HG02571 (cell line): ENCODE results near the gene C19orf25.
"Not testable (repeated sequence)": the region's sequence is repeated elsewhere in the genome, so short reads cannot be mapped to it uniquely, and the experiment has no call there.

Source experiments
- ATAC-seq: cut with Tn5 transposase; IDR thresholded peaks from one replicate; pipeline ENCODE4 v1.9.1; 2021; ENCODE audit warnings: mild to moderate bottlenecking, moderate library complexity; ENCODE audit not compliant: unreplicated experiment

Gene C19orf25

DNA sequence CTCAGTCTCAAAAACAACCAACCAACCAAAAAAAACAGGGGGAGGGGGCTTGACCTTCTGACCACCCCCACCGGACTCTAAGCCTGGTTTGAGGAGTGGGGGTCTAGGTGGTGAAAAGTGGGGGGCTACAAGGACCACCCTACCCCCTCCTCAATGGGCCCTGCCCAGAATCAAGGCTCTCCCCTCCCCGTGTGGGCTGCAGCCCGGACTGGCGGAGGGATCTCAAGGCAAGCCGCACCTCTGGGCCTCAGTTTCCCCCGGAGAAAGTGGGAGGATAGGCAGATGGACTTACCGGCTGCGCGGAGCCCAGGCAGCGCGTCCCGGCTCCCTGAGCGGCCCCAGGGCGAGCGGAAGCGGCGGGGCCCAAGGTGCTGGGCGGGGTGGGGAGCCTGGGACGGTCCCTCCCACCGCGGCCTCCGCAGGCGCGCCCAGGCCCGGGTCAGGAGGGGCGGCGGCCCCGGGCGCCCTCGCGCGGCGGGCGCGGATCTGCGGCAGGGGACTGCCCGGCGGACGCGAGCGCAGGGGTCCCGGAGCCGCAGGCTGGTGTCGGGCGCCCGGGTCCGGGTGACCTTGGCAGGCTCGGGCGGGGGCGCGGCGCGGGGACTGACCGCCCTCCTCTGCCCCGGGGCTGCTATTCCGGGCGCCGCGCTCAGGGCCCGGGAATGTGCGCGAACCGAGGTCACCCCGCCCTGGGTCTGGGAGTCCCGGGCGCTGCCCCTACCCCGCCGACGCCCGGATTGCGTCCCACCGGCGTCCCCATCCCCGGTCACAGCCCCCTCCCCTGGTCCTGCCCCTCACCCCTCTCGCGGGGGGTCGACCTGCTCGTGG is 33.9 kb upstream of the C19orf25 start, which contains the start of gene ADAMTSL5:
Gene ADAMTSL5, minus strand, starts transcription at position 349 of the 828 bp plus-strand sequence. CDS start 2,076 bp downstream, outside the sequence.
- no peak for ATAC-seq

- ATAC-seq = no peak
Measured at GRCh38 chr19:1511318-1512317, 32.6 kb upstream of the C19orf25 start.

- ATAC-seq = no peak
Measured at GRCh38 chr19:1510807-1511206, 31.8 kb upstream of the C19orf25 start.

DNA sequence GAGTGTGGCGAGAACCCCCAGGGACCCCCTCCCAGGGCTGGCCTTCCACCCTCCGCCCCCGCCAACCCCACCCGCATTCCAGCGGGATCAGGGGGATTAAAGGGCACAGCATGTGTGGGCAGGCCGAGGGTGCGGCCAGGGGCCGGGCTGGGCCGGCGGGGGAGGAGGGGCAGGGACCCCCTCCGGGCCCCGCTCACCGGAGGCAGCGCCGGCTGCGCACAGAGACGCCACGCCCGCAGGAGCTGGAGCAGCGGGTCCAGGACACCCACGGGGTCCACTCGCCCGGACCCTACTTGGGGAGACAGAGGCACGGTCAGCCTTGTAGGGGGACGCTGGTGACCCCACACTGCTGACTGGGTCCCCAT is 31.4 kb upstream of the C19orf25 start:
- ATAC-seq = no peak

DNA sequence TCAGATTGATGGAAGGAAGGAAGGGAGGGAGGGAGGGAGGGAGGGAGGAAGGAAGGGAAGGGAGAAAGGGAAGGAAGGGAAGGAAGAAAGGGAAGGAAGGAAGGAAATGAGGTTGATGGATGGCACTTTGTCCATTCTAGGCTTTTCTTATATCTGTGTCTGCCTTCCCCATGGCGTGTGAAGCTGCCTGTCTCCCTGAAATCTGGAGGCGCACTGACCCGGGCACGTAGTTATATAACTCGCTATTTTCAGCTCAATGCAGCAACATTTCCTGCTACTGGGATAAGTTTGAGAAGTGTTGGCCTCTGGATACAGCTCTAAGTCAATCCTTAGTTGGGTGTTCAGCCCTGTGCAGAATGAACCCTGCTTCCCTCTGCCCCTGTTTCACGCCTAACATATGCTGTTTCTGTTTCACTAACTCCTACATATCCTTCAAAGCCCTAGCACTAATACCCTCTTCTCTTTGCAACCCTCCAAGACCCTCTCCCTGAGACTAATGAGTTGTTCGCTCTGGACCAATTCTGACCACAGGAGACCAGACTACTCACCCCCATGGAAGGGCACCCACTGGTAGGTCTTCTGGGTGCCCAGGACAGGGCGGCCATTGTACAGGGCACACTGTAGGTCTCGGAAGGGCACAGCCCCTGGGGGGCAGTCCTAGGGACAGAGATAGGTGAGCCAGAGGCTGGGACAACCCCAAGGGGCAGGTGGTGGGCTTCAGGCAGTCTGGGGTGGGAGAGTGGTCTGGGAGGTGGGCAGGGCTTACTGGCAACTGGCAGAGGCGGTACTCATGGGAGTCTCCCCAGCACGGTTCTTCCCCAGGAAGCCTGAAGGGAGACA is 30.8 kb upstream of the C19orf25 start:
- no peak for ATAC-seq

DNA sequence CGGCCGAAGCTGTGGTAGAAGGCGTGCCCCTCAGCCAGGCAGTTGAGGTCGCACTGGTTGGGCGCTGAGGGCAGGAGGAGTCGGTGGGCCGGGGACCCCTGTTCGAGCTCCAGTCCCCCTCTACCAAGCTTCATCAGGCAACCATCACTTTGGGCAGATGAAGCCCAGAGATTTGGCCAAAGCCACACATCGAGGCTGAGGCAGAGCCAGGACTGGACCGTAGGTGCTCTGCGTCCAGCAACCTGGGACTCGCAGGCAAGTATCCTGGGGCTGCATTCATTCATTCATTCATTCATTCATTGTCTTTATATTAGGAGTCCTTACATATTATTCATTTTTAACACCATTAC is 29.5 kb upstream of the C19orf25 start:
- ATAC-seq = no peak

- ATAC-seq = no peak
Measured at GRCh38 chr19:1507763-1508506, 28.9 kb upstream of the C19orf25 start.

- no peak for ATAC-seq
Measured at GRCh38 chr19:1507192-1507660, 28.2 kb upstream of the C19orf25 start.

GRCh38 chr19:1505991-1506881 is 27.2 kb upstream of the C19orf25 start:
- no peak for ATAC-seq

GRCh38 chr19:1505012-1505411 is 26.0 kb upstream of the C19orf25 start:
- ATAC-seq = no peak

DNA sequence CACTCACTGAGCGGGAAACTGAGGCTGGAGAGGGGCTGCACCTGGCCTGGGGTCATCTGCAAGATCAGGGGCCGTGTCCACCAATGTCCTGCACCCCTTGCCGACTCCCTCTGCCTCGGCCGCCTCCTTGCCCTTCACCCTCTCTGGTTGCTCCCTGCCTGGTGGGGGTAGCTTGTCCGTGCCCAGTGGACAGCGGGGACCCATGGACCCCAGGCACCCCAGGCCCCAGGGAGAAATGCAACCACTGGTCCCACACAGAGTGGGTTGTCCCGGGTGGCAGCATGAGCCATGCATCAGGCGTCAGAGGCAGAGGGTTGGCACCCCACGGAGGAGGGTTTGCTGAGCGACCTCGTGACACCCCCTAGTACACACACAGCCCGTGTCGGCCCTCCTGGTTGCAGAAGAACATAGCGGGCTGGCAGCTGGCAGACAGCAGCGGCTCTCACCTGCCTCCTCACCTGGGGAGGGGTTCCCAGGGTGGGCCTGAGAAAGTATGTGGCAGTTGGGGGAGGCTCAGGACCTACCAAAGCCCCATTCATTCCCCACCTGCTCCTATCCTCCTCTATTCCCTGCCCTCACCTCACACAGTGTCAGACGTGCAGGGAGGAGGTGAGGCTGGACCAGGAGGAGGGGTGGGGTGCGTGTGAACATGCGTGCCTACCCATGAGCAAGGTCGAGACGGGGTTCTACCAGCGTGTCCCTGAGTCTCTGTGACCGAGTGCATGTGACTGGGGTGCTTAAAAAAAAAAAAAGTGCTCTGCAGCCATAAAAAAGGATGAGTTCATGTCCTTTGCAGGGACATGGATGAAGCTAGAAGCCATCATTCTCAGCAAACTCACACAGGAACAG is 25.1 kb upstream of the C19orf25 start:
- no peak for ATAC-seq

- no peak for ATAC-seq
Measured at GRCh38 chr19:1503089-1503924, 24.3 kb upstream of the C19orf25 start.

DNA sequence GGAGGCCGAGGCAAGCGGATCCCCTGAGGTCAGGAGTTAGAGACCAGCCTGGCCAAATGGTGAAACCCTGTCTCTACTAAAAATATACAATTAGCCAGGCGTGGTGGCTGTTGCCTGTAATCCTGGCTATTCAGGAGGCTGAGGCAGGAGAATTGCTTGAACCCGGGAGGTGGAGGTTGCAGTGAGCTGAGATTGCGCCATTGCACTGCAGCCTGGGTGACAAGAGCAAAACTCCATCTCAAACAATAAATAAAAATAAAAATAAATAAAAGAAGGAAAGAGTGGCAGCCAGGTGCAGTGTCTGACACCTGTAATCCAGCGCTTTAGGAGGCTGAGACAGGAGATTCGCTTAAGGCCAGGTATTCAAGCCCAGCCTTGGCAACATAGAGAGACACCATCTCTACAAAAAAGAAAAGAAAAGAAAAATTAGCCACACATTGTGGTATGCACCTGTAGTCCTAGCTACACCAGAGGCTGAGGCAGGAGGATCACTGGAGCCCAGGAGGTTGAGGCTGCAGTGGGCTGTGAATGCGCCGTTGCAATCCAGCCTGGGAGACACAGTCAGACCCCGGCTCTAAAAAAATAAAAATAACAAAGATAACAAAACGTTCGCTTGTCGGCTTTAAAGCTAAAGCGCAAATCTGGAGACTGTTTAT is 23.5 kb upstream of the C19orf25 start:
- no peak for ATAC-seq

DNA sequence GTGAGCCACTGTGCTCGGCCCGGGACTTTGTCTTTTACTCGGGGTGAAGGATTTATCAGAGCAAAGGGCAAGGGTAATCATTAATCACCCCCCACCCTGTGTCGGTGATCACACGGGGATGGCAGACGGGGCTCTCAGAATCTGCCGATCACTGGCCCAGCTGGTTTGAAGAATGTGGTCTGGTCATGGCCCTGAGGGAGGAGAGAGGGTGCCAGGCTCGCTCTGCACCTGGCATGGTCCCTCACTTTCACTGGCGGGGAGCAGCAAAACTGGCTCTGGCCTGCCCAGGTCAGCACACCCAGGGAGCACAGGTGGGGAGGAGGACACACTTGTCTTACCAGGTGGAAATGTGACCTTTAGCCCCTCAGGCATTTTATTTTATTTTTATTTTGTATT is 22.2 kb upstream of the C19orf25 start:
- no peak for ATAC-seq

- ATAC-seq = not testable (repeated sequence)
Measured at GRCh38 chr19:1499231-1499630, 20.2 kb upstream of the C19orf25 start.

DNA sequence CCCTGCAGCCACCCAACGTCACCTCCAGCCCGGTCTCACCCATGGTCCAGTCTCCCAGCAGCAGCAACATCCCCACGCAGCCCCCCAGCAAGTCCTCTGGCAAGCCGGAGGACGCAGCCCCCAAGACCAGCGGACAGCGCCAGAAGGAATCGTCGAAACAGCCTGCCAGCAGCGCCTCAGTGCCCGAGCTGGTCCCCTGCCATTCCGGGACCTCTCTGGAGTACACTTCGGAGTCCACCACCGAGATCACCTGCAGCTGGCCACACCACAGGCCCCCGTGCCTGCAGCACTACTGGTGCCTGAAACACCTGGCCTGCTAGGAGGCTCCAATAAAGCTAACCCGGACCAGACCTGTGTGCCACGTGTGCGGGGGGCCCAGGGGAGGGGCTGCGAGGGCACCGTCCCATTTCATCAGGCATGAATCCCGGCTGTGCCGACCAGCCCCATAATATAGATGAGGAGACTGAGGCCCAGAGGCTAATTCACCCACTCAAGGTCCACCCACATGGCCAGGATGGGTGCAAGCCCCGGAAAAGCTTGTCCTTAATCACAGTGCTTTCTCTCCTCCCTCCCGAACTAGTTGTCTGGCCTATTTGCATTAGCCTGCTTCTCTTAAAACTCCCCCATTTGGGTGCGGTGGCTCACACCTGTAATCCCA is 18.7 kb upstream of the C19orf25 start:
- no peak for ATAC-seq
